Immature natural killer cell (primary cell): ENCODE measurements around the gene IKBKG. TPM values are rescaled to one million over a fixed set of nuclear protein-coding genes. Genes with fewer than 3 reads are reported as not detected.
A peak's percentile ranks its signal among the peaks of the same experiment; 100 is the strongest.
"Not testable (repeated sequence)": the region's sequence is repeated elsewhere in the genome, so short reads cannot be mapped to it uniquely, and the experiment has no call there.

ENCODE experiments used
- DNase-seq, 3 donors: peaks; one replicate each; pipeline ENCODE4 v3.0.0; 2022; ENCODE audit warnings: mixed read lengths in 1 of 3
- H3K27ac Mint-ChIP-seq, 6 donors: one replicate each; pipeline ENCODE4 v1.8.0; 2020; ENCODE audit warnings: mixed read lengths in 6 of 6, mild to moderate bottlenecking in 5 of 6, inconsistent platforms in 4 of 6, moderate library complexity in 3 of 6
- H3K27me3 Mint-ChIP-seq, 3 donors: one replicate each; pipeline ENCODE4 v1.8.0; 2020 to 2021; ENCODE audit warnings: low read depth in 3 of 3, mild to moderate bottlenecking in 3 of 3, mixed read lengths in 3 of 3, moderate library complexity in 3 of 3, inconsistent platforms in 1 of 3
- H3K36me3 Mint-ChIP-seq, 3 donors: one replicate each; pipeline ENCODE4 v1.8.0; 2020; ENCODE audit warnings: mixed read lengths in 3 of 3, inconsistent platforms in 2 of 3, mild to moderate bottlenecking in 2 of 3
- H3K4me1 Mint-ChIP-seq, 2 donors: one replicate each; pipeline ENCODE4 v1.8.0; 2020; ENCODE audit warnings: inconsistent platforms in 2 of 2, mild to moderate bottlenecking in 2 of 2, mixed read lengths in 2 of 2, moderate library complexity in 1 of 2
- H3K4me3 Mint-ChIP-seq, 5 donors: one replicate each; pipeline ENCODE4 v1.8.0; 2020; ENCODE audit warnings: mild to moderate bottlenecking in 5 of 5, mixed read lengths in 5 of 5, inconsistent platforms in 3 of 5, moderate library complexity in 3 of 5
- H3K9me3 Mint-ChIP-seq, 6 donors: one replicate each; pipeline ENCODE4 v1.8.0; 2020; ENCODE audit warnings: mild to moderate bottlenecking in 6 of 6, mixed read lengths in 6 of 6, inconsistent platforms in 4 of 6, moderate library complexity in 3 of 6
- polyA plus RNA-seq, 3 donors: library from polyadenylated mRNA; unstranded; fragments of 300-500 nt; fragmentation: Illumina TruSeq; gene quantifications; one replicate each; pipeline ENCODE4 v1.2.3, GENCODE V29; 2021

Gene IKBKG
- polyA plus RNA-seq, 3 donors from 2014 or later = 41.4 to 69.4 (median 45.9) TPM

- Mint-ChIP-seq H3K4me1 (peaks cover 39 to 55% of the 10 kb centered on the region in 2 donors), H3K4me3 (peak overlapping the region; percentile 38 to 86 (median 48)), H3K27me3 (peaks cover 2 to 9% (median 6%) of the 10 kb centered on the region in 3 donors), H3K9me3 (no peaks in the 10 kb centered on the region), H3K36me3 (peaks cover 0 to 10% (median 0%) of the 10 kb centered on the region in 3 donors), H3K27ac (peak overlapping the region in 5 of 6 donors; percentile 46 to 92 (median 74))
- no peak for DNase-seq
Observed at GRCh38 chrX:154549766-154550165, 2.3 kb downstream of the IKBKG start.

GRCh38 chrX:154552112-154552806, 4.8 kb downstream of the IKBKG start:
- H3K9me3 Mint-ChIP-seq, DNase-seq, H3K36me3 Mint-ChIP-seq, H3K4me3 Mint-ChIP-seq, H3K27ac Mint-ChIP-seq: not testable (repeated sequence)
- H3K4me1 Mint-ChIP-seq = peaks cover 31 to 44% of the 10 kb centered on the region in 2 donors
- peaks cover 2 to 11% (median 3%) of the 10 kb centered on the region in 3 donors for H3K27me3 Mint-ChIP-seq

- not testable (repeated sequence) for H3K27me3 Mint-ChIP-seq, DNase-seq, H3K27ac Mint-ChIP-seq, H3K4me1 Mint-ChIP-seq, H3K4me3 Mint-ChIP-seq, H3K36me3 Mint-ChIP-seq, H3K9me3 Mint-ChIP-seq
Observed at GRCh38 chrX:154558060-154558690, 10.8 kb downstream of the IKBKG start.

DNA sequence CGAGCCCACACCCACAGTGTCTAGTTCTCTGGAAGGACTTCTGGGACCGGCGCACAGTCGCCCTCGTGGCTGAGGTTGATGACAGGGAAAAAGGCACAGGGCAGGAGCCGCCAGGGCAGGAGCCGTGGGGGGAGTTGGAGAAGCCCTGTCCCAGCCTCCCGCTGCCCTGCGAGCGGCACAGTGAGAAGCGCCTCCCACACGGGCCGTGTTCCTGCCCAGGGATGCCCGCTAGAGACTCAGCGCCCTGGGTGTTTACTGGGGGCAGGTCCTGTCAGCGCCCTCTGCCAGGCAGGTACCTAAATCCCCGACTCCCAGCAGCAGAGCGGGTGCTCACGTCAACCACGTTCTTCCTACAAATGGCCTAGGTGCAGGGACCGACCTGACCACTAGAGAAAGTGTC, 11.5 kb downstream of the IKBKG start:
- H3K36me3 Mint-ChIP-seq, H3K27ac Mint-ChIP-seq, H3K4me3 Mint-ChIP-seq, DNase-seq, H3K9me3 Mint-ChIP-seq, H3K4me1 Mint-ChIP-seq, H3K27me3 Mint-ChIP-seq: not testable (repeated sequence)

DNA sequence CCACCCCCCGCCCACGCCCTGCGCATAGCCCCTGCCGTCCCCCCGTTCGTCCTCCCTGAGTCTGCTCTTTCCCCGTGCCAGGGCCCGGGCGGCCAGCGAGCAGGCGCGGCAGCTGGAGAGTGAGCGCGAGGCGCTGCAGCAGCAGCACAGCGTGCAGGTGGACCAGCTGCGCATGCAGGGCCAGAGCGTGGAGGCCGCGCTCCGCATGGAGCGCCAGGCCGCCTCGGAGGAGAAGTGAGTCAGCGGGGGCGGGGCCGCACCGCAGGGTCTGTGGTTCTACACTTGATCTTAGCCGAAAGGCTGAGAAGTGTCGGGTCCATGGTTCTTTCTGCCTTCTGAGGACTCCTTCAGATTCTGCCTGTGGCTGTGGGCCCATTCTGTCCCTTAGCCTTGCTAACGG, 12.9 kb downstream of the IKBKG start:
- not testable (repeated sequence) for DNase-seq, H3K9me3 Mint-ChIP-seq, H3K27me3 Mint-ChIP-seq, H3K36me3 Mint-ChIP-seq, H3K4me3 Mint-ChIP-seq, H3K27ac Mint-ChIP-seq, H3K4me1 Mint-ChIP-seq

GRCh38 chrX:154562295-154562694, 14.9 kb downstream of the IKBKG start:
- H3K4me3 Mint-ChIP-seq, DNase-seq, H3K9me3 Mint-ChIP-seq, H3K27me3 Mint-ChIP-seq, H3K27ac Mint-ChIP-seq, H3K36me3 Mint-ChIP-seq, H3K4me1 Mint-ChIP-seq: not testable (repeated sequence)

DNA sequence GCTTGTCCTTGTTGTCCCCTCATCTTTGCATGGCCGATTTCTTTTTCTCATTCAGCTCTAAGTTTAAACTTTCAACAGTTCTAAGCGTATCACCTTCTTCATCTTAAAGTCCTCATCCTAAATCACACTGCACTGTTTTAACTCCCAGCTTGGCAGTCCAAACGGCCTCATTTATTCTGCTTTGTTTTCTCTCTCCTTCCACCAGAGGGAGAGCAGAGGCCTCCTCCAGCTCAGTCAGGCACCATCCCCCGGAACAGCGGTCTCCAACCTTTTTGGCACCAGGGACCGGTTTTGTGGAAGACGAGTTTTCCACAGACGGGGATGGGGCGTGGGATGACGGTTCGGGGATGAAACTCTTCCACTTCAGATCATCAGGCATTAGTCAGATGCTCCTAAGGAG, 22.9 kb downstream of the IKBKG start:
- H3K9me3 Mint-ChIP-seq, H3K4me1 Mint-ChIP-seq, H3K27me3 Mint-ChIP-seq, H3K27ac Mint-ChIP-seq, H3K36me3 Mint-ChIP-seq, H3K4me3 Mint-ChIP-seq, DNase-seq: not testable (repeated sequence)

DNA sequence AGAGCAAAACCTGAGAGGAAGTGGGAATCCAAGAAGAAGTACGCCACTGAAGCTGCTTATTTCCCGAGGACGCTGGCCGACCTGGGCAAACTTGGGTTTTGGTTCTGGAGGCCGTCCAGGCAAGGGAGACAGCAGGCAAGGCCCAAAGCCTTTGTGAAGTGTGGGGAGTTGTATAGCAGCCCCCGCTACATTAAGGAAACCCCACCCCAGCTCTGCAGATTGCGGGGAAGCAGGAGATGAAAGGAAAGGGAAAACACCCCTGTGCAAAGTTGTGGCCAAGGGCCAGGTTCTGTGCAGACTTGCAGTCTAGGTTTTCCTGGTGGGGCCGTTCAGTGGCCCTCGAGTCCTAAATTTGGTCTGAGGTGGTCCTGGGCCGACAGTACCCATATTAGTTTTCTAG, 25.6 kb downstream of the IKBKG start:
- H3K4me1 Mint-ChIP-seq, H3K4me3 Mint-ChIP-seq, H3K9me3 Mint-ChIP-seq: not testable (repeated sequence)

DNA sequence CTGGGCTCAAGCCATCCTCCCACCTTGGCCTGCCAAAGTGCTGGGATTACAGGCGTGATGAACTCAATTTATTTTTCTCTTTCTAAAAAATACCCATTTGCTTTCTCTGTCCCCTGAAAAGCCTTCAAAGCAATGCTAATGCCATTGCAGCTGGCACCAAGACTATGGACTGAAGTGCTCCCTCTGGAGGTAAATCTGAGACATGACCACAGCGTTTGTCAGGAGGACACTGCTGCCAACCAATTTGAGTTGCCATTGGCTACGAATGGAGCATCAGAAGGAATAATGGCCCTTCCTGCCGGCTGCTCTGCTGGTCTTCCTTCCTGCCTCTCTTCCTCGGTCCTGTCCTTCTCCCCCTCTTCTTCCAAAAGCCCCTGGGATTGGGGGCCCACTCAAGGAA, 27.7 kb downstream of the IKBKG start:
- H3K4me1 Mint-ChIP-seq, H3K36me3 Mint-ChIP-seq, DNase-seq, H3K4me3 Mint-ChIP-seq, H3K9me3 Mint-ChIP-seq, H3K27me3 Mint-ChIP-seq, H3K27ac Mint-ChIP-seq: not testable (repeated sequence)

More for the DNA sequence above, 25.6 kb downstream of the IKBKG start:
- not testable (repeated sequence) for H3K36me3 Mint-ChIP-seq, DNase-seq, H3K27ac Mint-ChIP-seq, H3K27me3 Mint-ChIP-seq

- H3K36me3 Mint-ChIP-seq, H3K9me3 Mint-ChIP-seq, H3K27me3 Mint-ChIP-seq, H3K4me3 Mint-ChIP-seq, H3K4me1 Mint-ChIP-seq, H3K27ac Mint-ChIP-seq, DNase-seq: not testable (repeated sequence)
Observed at GRCh38 chrX:154582994-154583393, 35.6 kb downstream of the IKBKG start.

GRCh38 chrX:154584585-154585183, 37.3 kb downstream of the IKBKG start, which contains the start of gene CTAG1A:
CTAG1A (plus strand) TSS chrX:154585133; CDS start chrX:154585207, 74 bp downstream.
- not testable (repeated sequence) for H3K36me3 Mint-ChIP-seq, H3K9me3 Mint-ChIP-seq, H3K4me1 Mint-ChIP-seq, H3K27me3 Mint-ChIP-seq, H3K27ac Mint-ChIP-seq, DNase-seq, H3K4me3 Mint-ChIP-seq

GRCh38 chrX:154590415-154590814, 43.0 kb downstream of the IKBKG start:
- not testable (repeated sequence) for H3K4me3 Mint-ChIP-seq, H3K9me3 Mint-ChIP-seq, DNase-seq, H3K27me3 Mint-ChIP-seq, H3K36me3 Mint-ChIP-seq, H3K4me1 Mint-ChIP-seq, H3K27ac Mint-ChIP-seq

DNA sequence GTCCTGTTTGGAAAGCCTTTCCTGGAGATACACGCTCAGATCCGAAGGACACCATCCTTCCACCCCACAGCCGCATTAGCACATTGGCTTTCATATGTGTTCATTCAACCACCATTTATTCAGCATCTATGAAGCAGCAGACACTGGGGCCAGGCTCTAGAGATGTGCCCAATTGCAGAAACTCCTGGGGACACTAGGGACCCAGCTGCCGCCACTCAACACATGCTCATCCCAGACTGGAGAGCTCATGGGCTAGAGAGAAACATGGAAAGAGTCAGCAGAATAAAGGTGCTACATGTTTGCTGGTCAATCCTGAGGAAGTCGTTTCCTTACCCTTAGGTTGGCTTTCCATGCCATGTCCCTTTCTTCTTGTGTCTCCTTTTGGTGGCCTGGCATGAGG, 45.1 kb downstream of the IKBKG start:
- no peak for DNase-seq
- no peak overlapping the region for H3K4me3 Mint-ChIP-seq

DNA sequence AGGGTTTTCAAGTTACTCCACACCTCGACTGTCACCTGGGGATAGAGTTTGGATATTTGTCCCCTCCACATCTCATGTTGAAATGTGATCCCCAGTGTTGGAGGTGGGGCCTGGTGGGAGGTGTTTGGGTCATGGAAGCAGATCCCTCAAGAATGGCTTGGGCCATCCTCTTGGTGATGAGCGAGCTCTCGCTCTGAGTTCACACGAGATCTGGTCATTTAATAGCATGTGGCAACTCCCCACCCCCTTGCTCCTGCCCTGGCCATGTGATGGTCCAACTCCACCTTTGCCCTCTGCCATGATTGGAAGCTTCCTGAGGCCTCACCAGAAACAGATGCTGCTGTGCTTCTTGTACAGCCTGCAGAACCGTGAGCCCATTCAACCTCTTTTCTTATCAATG, 45.8 kb downstream of the IKBKG start:
- Mint-ChIP-seq H3K36me3 (no peaks in the 10 kb centered on the region), H3K4me1 (peaks cover 19 to 35% of the 10 kb centered on the region in 2 donors), H3K4me3 (no peak overlapping the region), H3K27ac (no peak overlapping the region), H3K27me3 (peaks cover 3 to 12% (median 4%) of the 10 kb centered on the region in 3 donors), H3K9me3 (no peaks in the 10 kb centered on the region)
- DNase-seq = no peak

More for the DNA sequence above, 45.1 kb downstream of the IKBKG start:
- Mint-ChIP-seq H3K27ac (peak overlapping the region in 1 of 6 donors; percentile 26), H3K27me3 (peaks cover 0 to 12% (median 4%) of the 10 kb centered on the region in 3 donors), H3K9me3 (no peaks in the 10 kb centered on the region), H3K4me1 (peaks cover 19 to 29% of the 10 kb centered on the region in 2 donors), H3K36me3 (no peaks in the 10 kb centered on the region)
